Measurements from ENCODE around the gene POU6F1. TPM values are rescaled to one million over a fixed set of nuclear protein-coding genes. Genes with fewer than 3 reads are reported as not detected.

Gene POU6F1
- total RNA-seq, 1 donor from 2014 or later: 16.5 TPM

DNA sequence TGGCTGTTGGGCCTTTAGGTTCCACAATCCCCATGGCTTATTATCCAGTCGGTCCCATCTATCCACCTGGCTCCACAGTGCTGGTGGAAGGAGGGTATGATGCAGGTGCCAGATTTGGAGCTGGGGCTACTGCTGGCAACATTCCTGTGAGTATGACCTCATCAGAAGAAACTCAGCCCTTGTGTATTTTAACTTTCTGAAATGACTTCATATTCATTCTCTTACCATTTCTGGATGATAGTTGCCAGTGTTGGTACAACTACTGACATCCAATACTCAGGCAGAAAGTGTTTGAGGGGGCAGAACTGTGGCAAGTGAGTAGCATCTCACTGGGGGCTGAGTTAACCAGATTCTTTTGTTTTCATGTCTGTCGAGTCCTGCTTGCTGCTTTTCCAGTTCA, 23.1 kb upstream of the POU6F1 start:
- intact Hi-C loops (cut with DNase I): no loop called here
- Histone ChIP-seq H3K27ac (no peak overlapping the region), H3K36me3 (peaks cover 0 to 41% of the 10 kb centered on the region in 2 donors), H3K4me3 (no peak overlapping the region), H3K4me1 (peaks cover 31% of the 10 kb centered on the region), H3K9me3 (no peaks in the 10 kb centered on the region), H3K27me3 (no peaks in the 10 kb centered on the region)
- TF ChIP-seq POLR2AphosphoS5 (IDR thresholded peaks at IDR 0.05; ENCODE audit: insufficient read depth in 1 of 2, low read depth in 1 of 2): no peak
- DNase-seq (ENCODE audit: extremely low spot score in 2 of 2): no peak

DNA sequence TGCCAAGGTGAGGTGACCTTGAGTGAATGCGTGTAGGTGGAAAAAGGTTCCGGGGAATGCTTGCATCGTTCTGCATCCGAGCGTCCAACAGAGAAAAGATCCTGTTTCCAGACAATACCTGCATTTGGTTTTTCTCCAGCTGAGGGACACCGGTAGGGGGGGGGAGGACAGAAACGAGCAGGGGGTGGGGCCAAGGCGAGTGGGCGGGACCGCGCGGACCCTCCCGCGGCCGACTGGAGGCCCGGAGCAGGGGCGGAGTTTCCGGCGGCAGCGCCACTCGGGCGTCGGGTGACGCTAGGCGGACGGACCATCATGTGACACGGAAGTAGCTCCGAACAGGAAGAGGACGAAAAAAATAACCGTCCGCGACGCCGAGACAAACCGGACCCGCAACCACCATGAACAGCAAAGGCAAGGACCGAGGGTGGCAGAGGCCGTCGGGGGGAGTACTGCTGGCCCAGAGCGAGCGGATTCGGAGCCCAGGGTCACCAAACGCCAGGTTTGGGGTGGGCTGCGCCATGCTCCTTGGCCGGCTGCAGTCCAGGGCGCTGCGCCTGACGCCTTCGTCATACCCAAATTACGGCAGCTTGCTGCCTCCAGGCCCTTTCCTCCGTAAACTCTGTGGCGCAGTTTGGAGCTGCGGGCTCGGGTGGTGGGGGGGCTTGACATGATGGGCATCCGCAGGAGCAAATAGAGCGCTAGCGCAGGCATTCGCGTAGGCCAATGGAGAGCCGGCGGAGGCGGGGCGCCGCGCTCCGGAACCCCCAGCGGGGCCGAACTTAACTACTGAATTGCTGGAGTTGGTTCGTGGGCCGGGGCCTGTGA, 20.9 kb upstream of the POU6F1 start, which contains the start of gene DAZAP2:
DAZAP2 (plus strand) TSS at position 317 of the 825 bp plus-strand sequence; CDS start at position 399, 82 bp downstream.
- intact Hi-C loops (cut with DNase I): no loop called here
- peaks cover 27% of the 10 kb centered on the region for H3K4me1 ChIP-seq
- no peaks in the 10 kb centered on the region for H3K9me3 ChIP-seq
- TF ChIP-seq, protein P1, sequence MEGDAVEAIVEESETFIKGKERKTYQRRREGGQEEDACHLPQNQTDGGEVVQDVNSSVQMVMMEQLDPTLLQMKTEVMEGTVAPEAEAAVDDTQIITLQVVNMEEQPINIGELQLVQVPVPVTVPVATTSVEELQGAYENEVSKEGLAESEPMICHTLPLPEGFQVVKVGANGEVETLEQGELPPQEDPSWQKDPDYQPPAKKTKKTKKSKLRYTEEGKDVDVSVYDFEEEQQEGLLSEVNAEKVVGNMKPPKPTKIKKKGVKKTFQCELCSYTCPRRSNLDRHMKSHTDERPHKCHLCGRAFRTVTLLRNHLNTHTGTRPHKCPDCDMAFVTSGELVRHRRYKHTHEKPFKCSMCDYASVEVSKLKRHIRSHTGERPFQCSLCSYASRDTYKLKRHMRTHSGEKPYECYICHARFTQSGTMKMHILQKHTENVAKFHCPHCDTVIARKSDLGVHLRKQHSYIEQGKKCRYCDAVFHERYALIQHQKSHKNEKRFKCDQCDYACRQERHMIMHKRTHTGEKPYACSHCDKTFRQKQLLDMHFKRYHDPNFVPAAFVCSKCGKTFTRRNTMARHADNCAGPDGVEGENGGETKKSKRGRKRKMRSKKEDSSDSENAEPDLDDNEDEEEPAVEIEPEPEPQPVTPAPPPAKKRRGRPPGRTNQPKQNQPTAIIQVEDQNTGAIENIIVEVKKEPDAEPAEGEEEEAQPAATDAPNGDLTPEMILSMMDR (IDR thresholded peaks at IDR 0.05): no peak
- TF ChIP-seq POLR2A (IDR thresholded peaks at IDR 0.05): peak; percentile 34 to 91
- peak; percentile 73 to 100 for TF ChIP-seq POLR2AphosphoS5 (IDR thresholded peaks at IDR 0.05; ENCODE audit: insufficient read depth in 1 of 2, low read depth in 1 of 2)
- peak within 1 kb of the TSS; percentile 90 to 98 for H3K4me3 ChIP-seq
- DNase-seq (ENCODE audit: extremely low spot score in 2 of 2): peak in 1 of 2 donors; percentile 97
- no peaks in the 10 kb centered on the region for H3K27me3 ChIP-seq
- peaks cover 0 to 34% of the 10 kb centered on the region in 2 donors for H3K36me3 ChIP-seq
- peak within 1 kb of the TSS; percentile 99 for H3K27ac ChIP-seq

DNA sequence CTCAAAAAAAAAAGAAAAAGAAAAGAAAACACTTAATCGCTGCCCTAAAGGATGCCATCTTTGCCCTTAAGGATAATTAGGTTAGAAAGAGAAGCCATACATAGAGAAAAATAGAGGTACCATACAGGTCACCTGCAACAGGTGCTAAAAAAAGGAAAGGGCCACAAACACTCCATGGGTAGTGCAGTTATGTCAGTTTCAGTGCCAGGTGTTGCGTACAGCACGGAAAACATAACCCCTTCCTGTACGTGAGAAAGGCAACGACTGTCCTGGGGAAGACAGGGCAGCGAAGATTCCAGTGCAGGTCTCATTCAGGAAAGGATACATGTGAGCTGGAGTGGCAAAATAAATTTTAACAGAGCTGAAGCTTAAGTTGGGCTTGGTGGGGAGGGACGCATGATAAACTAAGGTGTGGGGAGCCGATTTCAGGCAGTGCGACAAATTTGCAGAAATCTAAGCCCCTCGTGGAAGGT, 20.2 kb upstream of the POU6F1 start:
- Histone ChIP-seq H3K27ac (peak overlapping the region; percentile 99), H3K4me1 (peaks cover 27% of the 10 kb centered on the region), H3K4me3 (peak overlapping the region; percentile 90 to 98), H3K36me3 (peaks cover 0 to 28% of the 10 kb centered on the region in 2 donors), H3K27me3 (no peaks in the 10 kb centered on the region), H3K9me3 (no peaks in the 10 kb centered on the region)
- TF ChIP-seq, protein P1 (IDR thresholded peaks at IDR 0.05): no peak
- TF ChIP-seq POLR2A (IDR thresholded peaks at IDR 0.05) (no peak), POLR2AphosphoS5 (IDR thresholded peaks at IDR 0.05; ENCODE audit: insufficient read depth in 1 of 2, low read depth in 1 of 2) (no peak)
- intact Hi-C loops (cut with DNase I): no loop called here
- DNase-seq (ENCODE audit: extremely low spot score in 2 of 2): no peak

DNA sequence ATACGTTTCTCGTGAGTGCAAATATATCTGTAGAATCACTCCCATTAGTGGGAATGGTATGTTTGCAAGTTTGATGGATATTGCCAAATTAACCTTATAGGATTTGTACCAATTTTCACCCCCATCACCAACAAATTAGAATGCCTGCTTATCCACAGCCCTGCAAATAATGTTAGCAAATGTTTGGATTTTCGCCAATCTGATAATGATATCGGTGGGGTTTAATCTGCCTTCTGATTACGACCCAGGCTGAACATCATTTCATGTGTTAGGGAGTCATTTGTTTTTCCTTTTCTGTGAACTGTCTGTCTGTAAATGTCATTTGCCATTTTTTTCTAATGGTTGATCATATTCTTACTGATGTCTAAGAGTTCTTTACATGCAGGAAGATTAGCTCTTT, 16.7 kb upstream of the POU6F1 start:
- H3K27me3 ChIP-seq: no peaks in the 10 kb centered on the region
- intact Hi-C loops (cut with DNase I): no loop called here
- peaks cover 4% of the 10 kb centered on the region for H3K4me1 ChIP-seq
- no peak for DNase-seq (ENCODE audit: extremely low spot score in 2 of 2)
- no peak overlapping the region for H3K27ac ChIP-seq
- H3K4me3 ChIP-seq: no peak overlapping the region
- no peaks in the 10 kb centered on the region for H3K9me3 ChIP-seq
- H3K36me3 ChIP-seq: no peaks in the 10 kb centered on the region
- TF ChIP-seq POLR2A (IDR thresholded peaks at IDR 0.05) (no peak), POLR2AphosphoS5 (IDR thresholded peaks at IDR 0.05; ENCODE audit: insufficient read depth in 1 of 2, low read depth in 1 of 2) (no peak)
- TF ChIP-seq, protein P1 (IDR thresholded peaks at IDR 0.05): no peak

DNA sequence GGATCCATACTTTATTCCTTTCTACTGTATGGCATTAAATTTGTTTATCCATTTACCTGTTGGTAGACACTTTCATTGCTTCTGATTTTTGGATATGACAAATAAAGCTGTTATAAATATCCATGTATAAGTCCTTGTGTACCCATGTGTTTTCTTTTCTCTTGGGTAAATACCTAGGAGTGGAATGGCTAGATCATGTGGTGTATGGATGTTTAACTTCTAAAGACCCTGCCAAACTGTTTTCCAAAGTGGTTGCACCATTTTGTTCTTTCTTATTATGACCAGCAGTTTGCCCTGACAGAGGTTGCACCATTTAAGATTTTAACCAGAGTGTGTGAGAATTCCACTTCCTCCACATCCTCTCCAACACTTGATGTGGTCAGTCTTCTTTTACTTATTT, 14.8 kb upstream of the POU6F1 start:
- Histone ChIP-seq H3K4me1 (no peaks in the 10 kb centered on the region), H3K9me3 (no peaks in the 10 kb centered on the region), H3K27me3 (no peaks in the 10 kb centered on the region), H3K36me3 (no peaks in the 10 kb centered on the region), H3K27ac (no peak overlapping the region), H3K4me3 (no peak overlapping the region)
- TF ChIP-seq POLR2A (IDR thresholded peaks at IDR 0.05): no peak
- intact Hi-C loops (cut with DNase I): no loop called here
- DNase-seq (ENCODE audit: extremely low spot score in 2 of 2): no peak
